VCaP (cell line): ENCODE data around the gene PLD5.
A peak's percentile ranks its signal among the peaks of the same experiment; 100 is the strongest.

Experiments used
- H3K27ac ChIP-seq: fragments of 450-650 bp; 2 replicates; pipeline ENCODE4 v1.5.1; 2017
- TF ChIP-seq, protein P1 (sequence below): fragments of 450-650 bp; conservative IDR thresholded peaks from 2 replicates; pipeline ENCODE4 v1.5.1; 2017; ENCODE audit warnings: mild to moderate bottlenecking, moderate library complexity

Gene PLD5

DNA sequence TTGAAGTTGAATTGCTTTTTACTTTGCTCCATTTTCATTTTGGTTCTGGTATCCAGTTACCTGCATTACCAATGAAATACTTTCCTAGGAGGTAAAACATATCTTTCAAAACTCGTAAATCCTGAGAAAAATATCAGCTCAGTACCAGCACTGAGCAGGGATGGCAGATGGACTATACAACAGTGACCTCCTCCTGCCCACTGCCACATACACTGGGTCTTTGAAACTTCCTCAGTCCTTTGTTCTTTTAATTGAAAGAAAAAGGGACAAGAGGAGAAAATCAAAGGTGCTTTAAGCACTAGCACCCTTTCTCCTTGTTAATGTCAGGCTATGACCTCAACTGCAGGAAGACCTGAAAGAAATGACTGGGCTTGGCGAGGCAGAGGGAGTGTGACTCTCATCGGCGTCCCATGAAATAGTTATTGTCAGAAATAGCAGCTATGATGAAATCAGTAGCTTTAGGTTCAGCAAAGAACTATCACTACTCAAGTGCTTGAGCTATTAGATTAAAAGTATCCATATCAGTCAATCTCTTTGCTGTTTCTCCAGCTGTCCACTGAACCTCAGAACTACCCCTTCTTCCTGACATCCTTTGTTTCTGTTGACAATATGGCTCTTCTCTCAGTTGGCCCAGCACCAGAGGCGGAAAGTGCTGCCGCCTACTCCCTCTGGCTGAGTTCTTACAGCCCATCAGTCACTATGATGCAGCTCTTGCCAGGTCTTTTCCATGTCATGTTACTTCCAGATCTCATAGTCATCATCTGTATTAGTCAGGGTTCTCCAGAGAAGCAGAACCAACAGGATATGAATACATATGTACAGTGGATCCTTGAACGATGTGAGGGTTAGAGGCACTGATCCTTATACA, 318.6 kb downstream of the PLD5 start:
- TF ChIP-seq, protein P1, sequence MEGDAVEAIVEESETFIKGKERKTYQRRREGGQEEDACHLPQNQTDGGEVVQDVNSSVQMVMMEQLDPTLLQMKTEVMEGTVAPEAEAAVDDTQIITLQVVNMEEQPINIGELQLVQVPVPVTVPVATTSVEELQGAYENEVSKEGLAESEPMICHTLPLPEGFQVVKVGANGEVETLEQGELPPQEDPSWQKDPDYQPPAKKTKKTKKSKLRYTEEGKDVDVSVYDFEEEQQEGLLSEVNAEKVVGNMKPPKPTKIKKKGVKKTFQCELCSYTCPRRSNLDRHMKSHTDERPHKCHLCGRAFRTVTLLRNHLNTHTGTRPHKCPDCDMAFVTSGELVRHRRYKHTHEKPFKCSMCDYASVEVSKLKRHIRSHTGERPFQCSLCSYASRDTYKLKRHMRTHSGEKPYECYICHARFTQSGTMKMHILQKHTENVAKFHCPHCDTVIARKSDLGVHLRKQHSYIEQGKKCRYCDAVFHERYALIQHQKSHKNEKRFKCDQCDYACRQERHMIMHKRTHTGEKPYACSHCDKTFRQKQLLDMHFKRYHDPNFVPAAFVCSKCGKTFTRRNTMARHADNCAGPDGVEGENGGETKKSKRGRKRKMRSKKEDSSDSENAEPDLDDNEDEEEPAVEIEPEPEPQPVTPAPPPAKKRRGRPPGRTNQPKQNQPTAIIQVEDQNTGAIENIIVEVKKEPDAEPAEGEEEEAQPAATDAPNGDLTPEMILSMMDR: no peak

DNA sequence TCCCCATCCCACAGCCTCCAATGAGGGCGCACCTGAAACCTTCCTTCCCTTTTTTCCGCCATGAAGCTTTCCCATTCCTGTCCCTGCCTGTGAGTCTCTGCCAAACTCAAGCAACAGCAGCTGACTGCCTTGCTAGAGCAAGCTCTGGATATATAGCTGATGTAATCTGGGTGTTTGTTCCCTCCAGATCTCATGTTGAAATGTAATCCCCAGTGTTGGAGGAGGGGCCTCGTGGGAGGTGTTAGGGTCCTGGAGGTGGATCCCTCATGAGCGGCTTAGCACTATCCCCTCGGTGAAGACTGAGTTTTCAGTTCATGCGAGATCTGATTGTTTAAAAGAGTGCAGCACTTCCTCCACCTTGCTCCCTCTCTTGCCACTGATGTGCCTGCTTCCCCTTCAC, 321.2 kb downstream of the PLD5 start:
- H3K27ac ChIP-seq: peak overlapping the region; percentile 37; the same call in 1 of the 2 replicates
- TF ChIP-seq, protein P1: no peak

More for the DNA sequence above, 318.6 kb downstream of the PLD5 start:
- H3K27ac ChIP-seq: no peak overlapping the region

DNA sequence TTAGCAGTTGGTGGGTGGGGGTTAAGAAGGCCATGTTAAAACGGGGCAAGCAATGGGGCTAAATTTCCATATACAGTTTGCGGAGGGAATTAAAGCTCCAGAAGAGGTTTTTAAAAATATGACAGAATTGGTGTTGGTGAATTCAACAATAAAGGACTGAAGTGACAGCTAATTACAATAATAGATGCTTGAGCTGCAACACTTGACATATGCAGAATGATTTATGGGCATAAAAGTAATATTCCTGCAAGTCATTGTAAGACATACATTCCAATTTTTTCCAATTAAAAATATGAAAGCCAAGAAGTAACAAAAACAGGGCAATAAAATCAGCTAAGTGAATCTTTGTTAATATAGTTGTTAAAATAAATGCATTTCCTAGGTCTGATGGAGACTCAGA, 323.4 kb downstream of the PLD5 start:
- no peak overlapping the region for H3K27ac ChIP-seq
- TF ChIP-seq, protein P1: no peak

DNA sequence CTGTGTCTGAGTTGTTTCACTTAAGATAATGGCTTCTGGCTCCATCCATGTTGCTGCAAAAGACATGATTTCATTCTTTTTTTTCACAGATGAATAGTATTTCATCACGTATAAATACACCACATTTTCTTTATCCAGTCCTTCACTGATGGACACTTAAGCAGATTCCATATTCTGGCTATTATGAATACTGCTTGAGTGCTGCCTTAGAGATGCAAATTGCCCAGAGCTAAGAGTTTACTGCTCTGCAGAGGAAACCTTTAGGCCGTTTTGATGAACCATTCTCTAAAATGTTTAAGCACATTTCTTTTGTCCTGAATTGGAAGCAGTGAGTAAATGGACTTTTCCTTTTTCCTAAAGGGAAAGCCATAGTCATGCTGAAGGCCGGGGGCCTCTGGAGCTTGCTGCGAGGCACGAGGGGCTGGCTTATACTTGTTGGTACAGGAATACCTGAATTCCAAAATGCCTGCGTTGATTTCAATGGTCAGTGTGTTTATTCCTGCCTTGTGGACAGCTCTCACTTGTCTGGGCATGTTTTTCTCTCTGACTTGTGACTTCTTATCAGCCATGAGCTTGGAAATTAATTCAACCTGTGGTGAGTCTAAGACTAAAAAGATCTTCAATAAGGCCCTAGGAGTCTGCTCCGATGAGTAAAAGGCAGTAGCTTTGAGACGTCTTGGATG, 324.6 kb downstream of the PLD5 start:
- H3K27ac ChIP-seq: no peak overlapping the region
- TF ChIP-seq, protein P1: no peak

DNA sequence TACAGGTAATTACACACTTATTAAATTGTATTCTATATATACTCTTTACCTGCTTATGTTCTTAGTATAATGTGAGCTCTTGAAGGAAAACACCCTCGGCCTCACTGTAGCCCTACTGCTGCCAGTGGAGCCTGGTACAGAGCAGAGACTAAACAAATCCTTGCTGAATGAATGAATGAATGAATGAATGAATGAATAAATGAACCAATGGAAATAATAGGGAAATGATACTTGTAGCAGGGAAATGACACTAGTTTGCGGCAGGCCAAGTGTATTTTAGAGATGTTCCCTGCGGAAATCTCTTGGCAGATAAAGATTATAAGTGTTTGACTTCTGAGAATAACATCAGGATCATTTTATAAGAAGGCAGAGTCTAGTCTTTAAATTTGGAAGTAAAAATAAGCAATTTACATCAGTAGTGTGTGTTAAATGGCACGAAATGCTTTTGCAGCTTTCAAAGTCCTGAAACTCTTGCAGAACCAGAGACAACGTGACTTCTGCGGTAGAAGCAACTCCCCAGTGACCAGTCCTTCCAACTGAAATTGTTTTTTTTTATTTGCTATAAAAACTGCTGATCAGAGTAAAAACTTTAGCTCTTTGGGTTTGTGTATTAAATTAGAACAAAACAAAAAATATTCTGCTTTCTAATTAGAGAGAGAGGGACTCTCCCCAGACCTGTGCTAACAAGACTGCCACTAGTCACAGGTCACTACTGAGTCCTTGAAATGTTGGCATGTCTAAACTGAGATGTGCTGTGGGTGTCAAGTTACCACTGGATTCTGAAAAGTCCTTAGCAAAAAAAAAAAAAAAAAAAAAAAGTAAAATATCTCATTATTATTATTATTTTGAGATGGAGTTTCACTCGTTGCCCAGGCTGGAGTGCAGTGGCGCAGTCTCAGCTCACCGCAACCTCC, 326.3 kb downstream of the PLD5 start:
- TF ChIP-seq, protein P1: no peak
- no peak overlapping the region for H3K27ac ChIP-seq

DNA sequence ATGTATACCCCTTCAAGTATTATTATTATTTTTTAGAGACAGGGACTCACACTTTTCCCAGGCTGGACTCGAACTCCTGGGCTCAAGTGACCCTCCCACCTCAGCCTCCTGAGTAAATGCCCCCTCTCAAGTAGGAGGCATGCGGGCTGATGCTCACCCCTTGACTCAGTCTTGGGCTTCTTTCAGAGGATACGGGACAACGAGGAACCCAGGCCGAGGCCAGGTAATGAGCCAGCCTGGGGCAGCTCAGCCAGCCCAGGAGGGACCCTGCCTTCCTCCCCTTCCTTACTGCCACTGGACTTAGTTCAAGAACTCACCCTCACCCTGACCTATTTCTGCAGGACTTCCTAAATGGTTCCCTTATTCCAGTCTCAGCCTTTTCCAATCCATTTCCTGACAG, 327.6 kb downstream of the PLD5 start:
- TF ChIP-seq, protein P1: no peak
- no peak overlapping the region for H3K27ac ChIP-seq
